ENCODE data around the gene WNT9B. TPM values are rescaled to one million over a fixed set of nuclear protein-coding genes. Genes with fewer than 3 reads are reported as not detected.

The WNT9B gene
- total RNA-seq, 1 donor from 2014 or later: not detected

DNA sequence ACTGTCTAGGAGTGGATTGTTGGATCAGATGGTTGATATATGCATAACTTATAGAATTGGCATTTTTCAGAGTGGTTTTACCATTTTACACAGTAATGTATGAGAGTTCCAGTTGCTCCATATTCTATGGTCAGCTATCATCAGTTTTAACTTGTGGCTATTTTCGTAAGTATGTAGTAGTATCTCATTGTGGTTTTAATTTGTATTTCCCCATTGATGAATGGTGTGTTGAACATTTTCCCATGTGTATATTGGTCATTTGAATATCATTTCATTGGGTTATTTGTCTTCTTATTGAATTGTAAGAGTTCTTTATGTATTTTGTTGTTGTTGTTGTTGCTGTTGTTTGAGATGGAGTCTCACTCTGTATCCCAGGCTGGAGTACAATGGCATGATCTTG, 6.2 kb downstream of the WNT9B start:
- Histone ChIP-seq H3K4me3 (no peak overlapping the region), H3K36me3 (no peaks in the 10 kb centered on the region), H3K79me2 (ENCODE audit: low read depth) (no peaks in the 10 kb centered on the region), H3K4me2 (no peak overlapping the region), H3K4me1 (no peaks in the 10 kb centered on the region), H4K20me1 (ENCODE audit: low read depth) (peaks cover 5% of the 10 kb centered on the region), H2AFZ (replicated peaks) (no peak overlapping the region), H3K9ac (no peak overlapping the region), H3F3A (ENCODE audit: low read depth) (no peaks in the 10 kb centered on the region), H3K27me3 (peaks cover 36% of the 10 kb centered on the region), H3K27ac (no peak overlapping the region), H3K9me3 (ENCODE audit: low read depth) (no peaks in the 10 kb centered on the region)
- Mint-ChIP-seq H3K9me3 (peaks cover 3% of the 10 kb centered on the region), H3K4me1 (peaks cover 6% of the 10 kb centered on the region), H3K27ac (no peak overlapping the region), H3K27me3 (ENCODE audit: insufficient read depth, low read depth) (peaks cover 14% of the 10 kb centered on the region), H3K36me3 (no peaks in the 10 kb centered on the region), H3K4me3 (no peak overlapping the region)
- DNase-seq (ENCODE audit: low spot score): no peak
- TF ChIP-seq, protein P1, sequence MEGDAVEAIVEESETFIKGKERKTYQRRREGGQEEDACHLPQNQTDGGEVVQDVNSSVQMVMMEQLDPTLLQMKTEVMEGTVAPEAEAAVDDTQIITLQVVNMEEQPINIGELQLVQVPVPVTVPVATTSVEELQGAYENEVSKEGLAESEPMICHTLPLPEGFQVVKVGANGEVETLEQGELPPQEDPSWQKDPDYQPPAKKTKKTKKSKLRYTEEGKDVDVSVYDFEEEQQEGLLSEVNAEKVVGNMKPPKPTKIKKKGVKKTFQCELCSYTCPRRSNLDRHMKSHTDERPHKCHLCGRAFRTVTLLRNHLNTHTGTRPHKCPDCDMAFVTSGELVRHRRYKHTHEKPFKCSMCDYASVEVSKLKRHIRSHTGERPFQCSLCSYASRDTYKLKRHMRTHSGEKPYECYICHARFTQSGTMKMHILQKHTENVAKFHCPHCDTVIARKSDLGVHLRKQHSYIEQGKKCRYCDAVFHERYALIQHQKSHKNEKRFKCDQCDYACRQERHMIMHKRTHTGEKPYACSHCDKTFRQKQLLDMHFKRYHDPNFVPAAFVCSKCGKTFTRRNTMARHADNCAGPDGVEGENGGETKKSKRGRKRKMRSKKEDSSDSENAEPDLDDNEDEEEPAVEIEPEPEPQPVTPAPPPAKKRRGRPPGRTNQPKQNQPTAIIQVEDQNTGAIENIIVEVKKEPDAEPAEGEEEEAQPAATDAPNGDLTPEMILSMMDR (IDR thresholded peaks at IDR 0.05): no peak
- TF ChIP-seq EZH2 (IDR thresholded peaks at IDR 0.05): no peak
- no peak for TF ChIP-seq EZH2phosphoT487 (IDR thresholded peaks at IDR 0.05)

DNA sequence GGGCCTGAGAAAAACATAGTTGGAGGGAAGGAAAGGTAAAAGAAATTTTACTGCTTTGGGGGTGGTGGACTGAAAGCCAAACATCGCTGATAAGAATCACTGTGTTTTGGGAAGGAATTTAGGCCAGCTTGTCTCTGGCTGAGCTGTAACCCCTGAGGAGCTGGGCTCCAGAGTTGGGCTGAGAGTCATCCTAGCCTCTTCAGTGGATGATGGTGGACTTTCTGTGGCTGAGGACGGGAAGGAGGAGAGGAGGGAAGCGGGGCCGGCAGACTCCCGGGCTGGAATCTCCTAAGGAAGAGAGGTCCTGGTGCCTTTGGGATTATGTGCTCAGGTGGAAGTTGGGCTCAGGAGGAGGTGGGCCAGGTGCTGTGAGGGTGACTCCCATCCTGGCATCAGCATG, 8.6 kb downstream of the WNT9B start:
- Histone ChIP-seq H2AFZ (replicated peaks) (no peak overlapping the region), H3K27me3 (peaks cover 14% of the 10 kb centered on the region), H3K36me3 (no peaks in the 10 kb centered on the region), H3K4me3 (no peak overlapping the region), H3K9me3 (ENCODE audit: low read depth) (no peaks in the 10 kb centered on the region), H3K79me2 (ENCODE audit: low read depth) (no peaks in the 10 kb centered on the region), H4K20me1 (ENCODE audit: low read depth) (no peaks in the 10 kb centered on the region), H3F3A (ENCODE audit: low read depth) (no peaks in the 10 kb centered on the region), H3K4me2 (no peak overlapping the region), H3K9ac (no peak overlapping the region), H3K4me1 (peaks cover 6% of the 10 kb centered on the region), H3K27ac (no peak overlapping the region)
- Mint-ChIP-seq H3K36me3 (no peaks in the 10 kb centered on the region), H3K9me3 (peaks cover 3% of the 10 kb centered on the region), H3K4me3 (no peak overlapping the region), H3K27me3 (ENCODE audit: insufficient read depth, low read depth) (peaks cover 7% of the 10 kb centered on the region), H3K4me1 (peaks cover 9% of the 10 kb centered on the region), H3K27ac (no peak overlapping the region)
- TF ChIP-seq, protein P1 (IDR thresholded peaks at IDR 0.05): no peak
- TF ChIP-seq EZH2phosphoT487 (IDR thresholded peaks at IDR 0.05) (no peak), EZH2 (IDR thresholded peaks at IDR 0.05) (no peak)
- no peak for DNase-seq (ENCODE audit: low spot score)

DNA sequence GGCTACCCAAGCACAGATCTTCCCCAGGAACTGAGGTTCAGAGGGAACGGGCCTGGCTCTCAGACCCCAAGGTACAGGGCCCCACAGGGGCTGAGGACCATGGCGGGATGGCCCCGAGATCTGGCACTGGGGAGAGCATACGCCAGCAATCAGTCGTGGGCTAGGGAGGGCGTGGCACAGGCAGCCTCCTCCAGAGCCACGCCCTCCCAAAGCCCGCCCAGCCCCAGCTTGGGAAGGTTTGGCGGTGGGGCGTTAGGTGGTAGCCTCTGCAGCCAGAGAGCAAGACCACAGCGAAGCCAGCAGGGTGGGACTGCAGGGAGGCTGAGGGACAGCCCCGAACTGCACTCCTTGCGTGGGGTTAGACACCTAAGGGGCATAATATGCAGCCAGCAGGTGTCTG, 11.6 kb downstream of the WNT9B start:
- H3F3A ChIP-seq (ENCODE audit: low read depth): no peaks in the 10 kb centered on the region
- H4K20me1 ChIP-seq (ENCODE audit: low read depth): no peaks in the 10 kb centered on the region
- no peak overlapping the region for H3K27ac ChIP-seq
- H3K9ac ChIP-seq: no peak overlapping the region
- no peaks in the 10 kb centered on the region for H3K36me3 ChIP-seq
- peaks cover 14% of the 10 kb centered on the region for H3K4me1 Mint-ChIP-seq
- peak overlapping the region; percentile 95 for H2AFZ ChIP-seq (replicated peaks)
- DNase-seq (ENCODE audit: low spot score): peak; percentile 80
- H3K4me2 ChIP-seq: peak overlapping the region; percentile 40
- H3K27me3 Mint-ChIP-seq (ENCODE audit: insufficient read depth, low read depth): peaks cover 9% of the 10 kb centered on the region
- H3K79me2 ChIP-seq (ENCODE audit: low read depth): no peaks in the 10 kb centered on the region
- no peaks in the 10 kb centered on the region for H3K36me3 Mint-ChIP-seq
- TF ChIP-seq, protein P1 (IDR thresholded peaks at IDR 0.05): no peak
- TF ChIP-seq EZH2phosphoT487 (IDR thresholded peaks at IDR 0.05) (no peak), EZH2 (IDR thresholded peaks at IDR 0.05) (no peak)
- H3K4me1 ChIP-seq: peaks cover 6% of the 10 kb centered on the region
- H3K4me3 Mint-ChIP-seq: no peak overlapping the region
- H3K9me3 ChIP-seq (ENCODE audit: low read depth): no peaks in the 10 kb centered on the region
- peaks cover 3% of the 10 kb centered on the region for H3K27me3 ChIP-seq
- peak overlapping the region; percentile 8 for H3K27ac Mint-ChIP-seq
- H3K9me3 Mint-ChIP-seq: no peaks in the 10 kb centered on the region
- no peak overlapping the region for H3K4me3 ChIP-seq
